Urothelium cell line (cell line): ENCODE measurements around the gene FAM120B.
"Not testable (repeated sequence)": the region's sequence is repeated elsewhere in the genome, so short reads cannot be mapped to it uniquely, and the experiment has no call there.

Experiments used
- DNase-seq: peaks from one replicate; pipeline ENCODE4 v3.0.0; 2011; ENCODE audit warnings: low spot score, mixed read lengths
- FAIRE-seq: peaks from 2 replicates; lab custom pipeline; 2011; peaks lifted over from hg19 to GRCh38; lab: Jason Lieb, UNC

Gene FAM120B, protein sequence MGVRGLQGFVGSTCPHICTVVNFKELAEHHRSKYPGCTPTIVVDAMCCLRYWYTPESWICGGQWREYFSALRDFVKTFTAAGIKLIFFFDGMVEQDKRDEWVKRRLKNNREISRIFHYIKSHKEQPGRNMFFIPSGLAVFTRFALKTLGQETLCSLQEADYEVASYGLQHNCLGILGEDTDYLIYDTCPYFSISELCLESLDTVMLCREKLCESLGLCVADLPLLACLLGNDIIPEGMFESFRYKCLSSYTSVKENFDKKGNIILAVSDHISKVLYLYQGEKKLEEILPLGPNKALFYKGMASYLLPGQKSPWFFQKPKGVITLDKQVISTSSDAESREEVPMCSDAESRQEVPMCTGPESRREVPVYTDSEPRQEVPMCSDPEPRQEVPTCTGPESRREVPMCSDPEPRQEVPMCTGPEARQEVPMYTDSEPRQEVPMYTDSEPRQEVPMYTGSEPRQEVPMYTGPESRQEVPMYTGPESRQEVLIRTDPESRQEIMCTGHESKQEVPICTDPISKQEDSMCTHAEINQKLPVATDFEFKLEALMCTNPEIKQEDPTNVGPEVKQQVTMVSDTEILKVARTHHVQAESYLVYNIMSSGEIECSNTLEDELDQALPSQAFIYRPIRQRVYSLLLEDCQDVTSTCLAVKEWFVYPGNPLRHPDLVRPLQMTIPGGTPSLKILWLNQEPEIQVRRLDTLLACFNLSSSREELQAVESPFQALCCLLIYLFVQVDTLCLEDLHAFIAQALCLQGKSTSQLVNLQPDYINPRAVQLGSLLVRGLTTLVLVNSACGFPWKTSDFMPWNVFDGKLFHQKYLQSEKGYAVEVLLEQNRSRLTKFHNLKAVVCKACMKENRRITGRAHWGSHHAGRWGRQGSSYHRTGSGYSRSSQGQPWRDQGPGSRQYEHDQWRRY

DNA sequence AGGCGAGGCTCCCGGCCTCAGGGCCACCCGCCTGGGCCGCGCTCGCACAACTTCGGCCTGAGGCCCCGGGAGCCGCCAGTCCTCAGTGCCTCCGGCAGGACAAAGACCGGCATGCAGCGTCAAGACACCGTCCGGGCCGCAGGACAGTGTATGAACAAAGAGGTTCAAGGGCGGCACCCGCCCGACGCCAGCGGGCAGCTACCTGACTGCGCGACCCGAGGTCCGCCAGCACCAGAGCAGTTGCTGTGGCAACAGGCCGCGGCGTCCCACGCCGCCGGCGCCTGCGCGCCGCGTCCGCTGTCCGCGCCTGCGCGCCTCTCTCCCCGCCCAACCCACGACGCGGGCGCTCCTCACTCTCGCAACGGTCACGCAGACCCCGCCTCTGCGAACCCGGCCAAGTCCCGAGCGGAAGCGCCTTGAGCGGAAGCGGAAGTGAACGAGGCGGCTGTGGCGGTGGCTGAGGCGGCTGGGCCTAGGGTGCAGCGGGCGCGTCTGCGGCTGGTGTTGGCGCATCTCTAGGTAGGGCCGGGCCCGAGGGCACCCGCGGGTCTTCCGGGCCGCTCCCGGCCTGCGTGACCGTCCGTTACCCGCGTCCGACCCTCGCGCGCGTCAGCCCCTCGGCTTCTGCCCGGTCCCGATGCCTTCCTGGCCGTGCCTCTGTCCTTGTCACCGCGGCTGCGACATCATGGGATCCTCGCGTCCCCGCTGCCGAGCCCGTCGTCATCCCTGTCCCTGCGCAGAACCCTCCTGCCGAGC is at the start of gene FAM120B:
FAM120B (plus strand) TSS at position 435 of the 756 bp plus-strand sequence. CDS start 10,633 bp downstream, outside the sequence.
- peak; percentile 97 for DNase-seq

DNA sequence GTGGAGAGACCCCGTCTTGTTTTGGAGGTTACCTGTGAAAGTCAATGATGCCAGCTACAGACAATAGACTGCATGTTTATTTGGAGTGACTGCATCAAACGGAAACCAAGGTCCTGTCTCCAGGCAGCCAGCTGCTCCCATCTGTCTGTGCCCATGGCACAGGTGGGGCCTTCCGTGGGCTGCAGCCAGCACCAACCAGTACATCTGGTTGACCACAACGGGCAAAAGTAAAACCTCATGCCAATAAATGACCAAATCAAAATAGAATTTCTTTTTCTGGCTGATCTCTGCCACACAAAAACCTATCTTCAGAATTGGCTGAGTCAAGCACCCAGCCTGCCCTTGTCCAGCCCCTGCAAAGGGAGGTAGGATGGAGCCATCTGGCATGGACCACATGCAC is 49.2 kb upstream of the FAM120B start:
- FAIRE-seq: no peak
- DNase-seq: no peak

More for the DNA sequence above, at the start of gene FAM120B:
- FAIRE-seq: peak; percentile 90

DNA sequence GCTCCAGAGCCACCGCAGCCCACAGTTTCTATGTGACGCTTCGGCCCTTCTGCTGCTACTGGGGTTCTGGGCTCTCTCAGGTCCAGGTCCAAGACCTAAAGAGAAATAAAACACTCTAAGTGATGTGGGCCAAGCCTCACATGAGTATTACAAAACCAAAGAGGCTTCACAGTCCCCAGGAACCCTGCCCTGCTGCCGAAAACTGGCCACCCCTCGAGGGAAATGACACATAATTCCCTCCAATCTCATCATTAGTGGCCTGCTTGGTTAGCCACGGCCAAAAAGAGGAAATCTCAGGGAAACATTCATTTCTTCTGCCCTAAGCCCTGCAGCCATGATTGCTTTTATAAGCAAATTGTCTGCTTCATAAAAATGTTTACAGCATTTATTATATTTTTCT is 48.2 kb upstream of the FAM120B start:
- no peak for DNase-seq
- no peak for FAIRE-seq

DNA sequence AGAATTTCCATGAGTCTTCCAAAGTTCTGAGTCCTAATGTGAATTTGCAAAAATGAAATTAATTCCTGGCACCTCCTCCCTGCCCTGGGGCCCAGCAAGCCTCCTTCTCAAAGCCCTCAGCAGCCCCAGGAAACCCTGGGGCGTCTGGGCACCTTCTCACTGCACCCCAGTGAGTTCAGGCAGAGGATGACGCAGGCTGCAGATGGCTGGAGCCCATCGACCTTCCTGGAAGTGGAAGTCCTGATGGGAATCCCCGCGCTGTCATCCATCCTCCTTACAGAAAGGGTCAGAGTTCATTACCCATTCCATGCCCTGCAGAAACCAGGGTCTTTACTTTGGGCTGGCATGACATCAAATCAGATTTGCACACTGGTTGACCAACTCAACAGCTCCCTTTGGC is 47.3 kb upstream of the FAM120B start:
- no peak for FAIRE-seq

DNA sequence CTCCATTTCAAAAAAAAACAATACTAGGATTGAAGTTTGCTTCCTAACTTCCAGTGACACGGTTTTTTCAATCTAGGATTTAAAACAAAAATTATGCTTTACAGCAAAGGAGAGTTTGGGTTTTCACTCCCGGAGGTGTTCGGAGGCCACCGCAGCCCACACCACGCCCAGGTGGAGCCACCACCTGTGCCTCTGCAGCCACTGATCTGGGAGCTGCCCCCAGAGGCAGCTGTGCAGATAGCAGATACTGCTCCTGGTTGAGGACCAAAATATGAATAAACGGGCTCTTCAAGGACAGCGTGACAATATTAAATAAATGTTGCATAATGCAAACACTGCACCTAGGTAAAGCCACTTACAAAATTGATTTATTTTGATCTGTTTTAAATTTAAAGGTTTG is 45.9 kb upstream of the FAM120B start:
- DNase-seq (peak; percentile 36), FAIRE-seq (no peak)

More for the DNA sequence above, 47.3 kb upstream of the FAM120B start:
- no peak for DNase-seq

DNA sequence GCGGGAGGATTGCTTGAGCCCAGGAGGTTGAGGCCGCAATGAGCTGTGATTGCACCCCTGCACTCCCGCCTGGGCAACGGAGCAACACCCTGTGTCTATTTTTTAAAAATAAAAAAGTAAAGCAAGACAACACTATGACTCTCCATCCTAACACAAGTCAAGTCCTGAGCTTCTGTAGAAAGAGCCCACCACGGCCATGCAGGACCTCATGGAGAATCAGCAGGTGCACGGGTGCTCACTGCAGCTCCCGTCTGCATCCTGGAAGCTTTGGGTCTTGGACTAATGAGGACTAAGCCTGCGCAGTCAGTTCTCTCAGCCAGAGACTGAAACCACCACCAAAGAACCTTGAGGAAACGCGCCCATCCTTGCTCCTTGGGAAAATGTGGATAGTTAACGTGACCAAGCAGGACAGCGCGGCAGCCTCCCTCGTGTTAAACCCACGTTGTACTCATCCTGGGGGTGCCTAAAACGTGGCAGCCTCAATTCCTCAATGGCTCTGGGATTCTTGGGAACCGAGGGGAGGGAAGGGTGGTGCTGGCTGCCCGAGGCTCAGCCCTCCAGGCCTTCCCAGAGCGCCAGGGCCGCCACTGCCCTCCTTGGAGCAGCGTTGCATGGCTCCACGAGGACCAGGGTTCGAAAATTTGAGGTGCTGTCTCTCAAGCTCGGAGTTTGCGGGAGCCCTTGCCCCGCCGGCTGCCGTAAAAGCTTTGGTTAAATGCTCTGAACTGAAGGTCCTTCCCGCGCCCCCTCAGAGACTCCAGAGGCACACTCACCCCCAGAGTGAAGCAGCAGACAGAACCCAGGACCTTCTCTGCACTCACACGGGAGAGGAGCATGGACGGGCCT is 44.7 kb upstream of the FAM120B start:
- DNase-seq: no peak
- no peak for FAIRE-seq

DNA sequence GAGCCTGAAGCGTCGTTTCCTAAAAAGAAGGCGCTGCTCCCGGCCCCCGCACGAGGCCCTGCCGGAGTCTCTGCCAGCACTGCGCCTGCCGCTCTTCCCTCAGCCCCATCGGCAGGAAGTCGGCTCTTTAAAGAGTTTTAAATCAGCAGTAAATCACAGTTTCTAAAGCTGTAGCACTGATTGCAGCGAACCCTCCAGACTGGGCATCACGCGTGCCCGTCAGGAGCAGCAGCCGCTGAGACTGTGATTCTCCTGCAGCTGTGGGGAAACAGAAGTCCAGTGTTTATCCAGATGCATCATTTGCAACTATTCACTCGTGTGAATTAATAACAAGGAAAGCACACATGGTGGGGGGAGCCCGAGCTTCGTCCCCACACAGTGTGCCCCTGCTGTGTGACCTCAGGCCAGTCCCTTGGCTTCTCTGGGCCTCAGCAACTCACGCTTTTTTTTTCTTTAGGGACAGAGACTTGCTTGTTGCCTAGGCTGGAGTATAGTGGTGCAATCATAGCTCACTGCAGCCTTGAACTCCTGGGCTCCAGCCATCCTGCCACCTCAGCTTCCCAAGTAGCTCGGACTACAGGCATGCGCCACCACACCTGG is 44.0 kb upstream of the FAM120B start:
- no peak for DNase-seq
- no peak for FAIRE-seq

DNA sequence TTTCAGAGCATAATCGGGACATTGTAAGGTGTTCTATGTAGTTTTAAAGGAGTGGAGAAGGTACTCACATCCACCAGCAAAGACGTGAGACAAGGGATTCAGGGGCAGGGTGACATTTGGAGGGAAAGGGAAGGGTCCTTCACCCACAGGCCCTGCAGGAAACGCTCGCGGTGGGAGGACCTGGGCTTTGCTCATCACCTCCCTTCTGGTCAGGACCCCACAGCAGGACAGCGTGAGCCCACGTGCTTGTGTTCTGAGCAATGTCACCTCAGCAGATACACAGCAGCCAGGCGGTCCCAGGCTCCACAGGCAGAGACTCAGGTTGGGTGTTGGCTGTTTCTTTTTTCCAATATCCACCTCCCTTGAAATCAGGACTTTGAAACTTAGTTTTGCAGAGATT is 43.1 kb upstream of the FAM120B start:
- DNase-seq: no peak
- FAIRE-seq: no peak

DNA sequence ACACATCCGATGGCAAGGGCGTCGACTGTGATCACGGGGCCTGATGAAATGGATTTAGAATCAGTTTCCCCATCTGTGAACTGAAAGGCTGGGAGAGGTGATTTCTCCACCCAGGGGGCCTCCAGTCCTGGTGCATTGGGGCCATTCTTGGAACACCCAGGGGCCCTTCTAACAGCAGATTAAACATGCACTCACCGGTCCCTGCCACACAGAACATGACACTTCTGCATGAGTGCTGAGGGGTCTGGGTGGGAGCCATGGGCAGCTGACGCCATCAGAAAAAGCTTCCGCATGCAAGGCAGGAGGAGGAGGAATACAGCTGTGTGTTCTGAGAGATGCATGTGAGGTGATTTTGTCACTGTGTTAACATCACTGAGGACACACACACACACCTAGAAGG is 42.5 kb upstream of the FAM120B start:
- FAIRE-seq: no peak
- DNase-seq: no peak

DNA sequence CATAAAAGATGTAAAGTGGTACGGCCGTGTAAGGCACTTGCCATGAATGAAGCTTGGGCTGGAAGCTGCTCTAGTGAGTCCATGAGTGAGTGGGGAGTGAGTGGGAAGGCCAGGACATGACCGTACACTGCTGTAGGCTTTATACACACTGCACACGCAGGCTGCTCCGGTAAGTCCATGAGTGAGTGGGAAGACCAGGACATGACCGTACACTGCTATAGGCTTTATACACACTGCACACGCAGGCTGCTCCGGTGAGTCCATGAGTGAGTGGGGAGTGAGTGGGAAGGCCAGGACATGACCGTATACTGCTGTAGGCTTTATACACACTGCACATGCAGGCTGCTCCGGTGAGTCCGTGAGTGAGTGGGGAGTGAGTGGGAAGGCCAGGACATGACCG is 41.9 kb upstream of the FAM120B start:
- peak; percentile 72 for FAIRE-seq
- DNase-seq: not testable (repeated sequence)

DNA sequence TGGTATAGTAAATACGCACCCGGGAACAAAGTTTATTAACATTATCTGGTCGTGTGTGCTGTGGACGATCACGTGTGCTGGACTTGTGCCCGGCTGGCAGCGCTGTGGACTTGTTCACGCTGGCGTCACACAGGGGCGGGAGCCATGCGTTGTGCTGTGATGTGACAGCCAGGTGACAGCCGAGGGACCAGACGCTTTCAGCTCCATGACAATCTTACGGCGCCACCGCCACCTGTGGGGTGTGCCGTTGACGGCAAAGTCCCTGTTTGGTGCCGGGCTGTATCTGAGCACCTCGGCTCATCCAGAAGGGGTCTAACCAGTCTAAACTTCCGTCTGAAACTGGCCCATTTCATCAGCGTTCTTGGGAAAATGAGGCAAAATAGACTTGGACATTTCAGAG is 40.9 kb upstream of the FAM120B start:
- no peak for DNase-seq
- FAIRE-seq: no peak

DNA sequence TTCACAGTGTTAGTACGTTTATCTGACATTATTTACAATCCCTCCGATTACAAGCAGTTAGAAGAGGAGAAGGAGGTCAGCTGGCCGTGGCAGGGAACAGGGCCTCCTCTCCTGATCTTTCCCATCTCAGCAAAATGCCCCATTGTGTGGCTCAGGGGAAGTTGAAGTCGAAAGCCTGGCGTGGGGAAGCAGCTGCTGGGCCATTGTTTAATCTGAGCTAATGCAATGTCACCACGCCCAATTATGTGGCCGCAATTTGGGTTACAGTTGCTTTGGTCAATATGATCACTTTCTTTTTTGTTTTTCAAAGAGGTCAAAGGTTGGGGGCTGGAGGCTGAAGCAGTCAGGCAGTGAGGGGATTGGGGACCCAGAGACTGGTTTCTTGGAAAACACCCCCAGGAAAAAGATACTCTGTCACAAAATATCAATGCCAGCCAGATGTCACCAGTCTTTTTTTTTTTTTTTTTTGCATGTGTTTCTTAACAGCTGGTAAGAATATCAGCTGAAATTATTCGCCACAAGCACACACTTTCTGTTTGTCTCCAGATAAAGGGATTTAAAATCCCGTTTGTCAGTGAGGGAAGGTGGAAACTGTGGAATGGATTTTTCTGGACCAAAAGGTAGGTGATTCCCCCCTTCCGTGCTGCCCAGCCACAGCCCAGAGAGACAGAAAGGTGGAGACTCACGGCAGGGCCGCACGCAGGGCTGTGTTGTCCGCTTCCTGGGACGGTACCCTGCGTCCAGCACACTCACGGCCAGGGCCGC is 40.3 kb upstream of the FAM120B start:
- FAIRE-seq (no peak), DNase-seq (no peak)

DNA sequence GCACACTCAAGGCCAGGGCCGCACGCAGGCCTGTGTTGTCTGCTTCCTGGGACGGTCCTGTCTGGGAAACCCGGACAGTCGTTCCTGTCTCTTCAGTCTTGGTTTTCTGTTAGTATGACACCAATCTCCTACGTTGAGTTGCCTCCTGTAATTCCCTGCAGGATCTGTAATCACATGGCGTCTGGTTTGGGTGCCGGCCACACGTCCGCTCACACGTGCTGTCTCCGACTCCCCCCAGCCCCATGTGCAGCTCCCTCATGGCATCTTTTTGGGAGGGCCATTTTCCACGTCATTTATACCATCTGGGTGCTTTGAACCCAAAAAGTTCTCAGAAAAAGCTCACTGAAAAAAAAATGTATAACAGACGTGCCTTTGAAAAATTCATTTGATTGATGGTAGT is 38.9 kb upstream of the FAM120B start:
- DNase-seq: no peak
- FAIRE-seq: no peak

DNA sequence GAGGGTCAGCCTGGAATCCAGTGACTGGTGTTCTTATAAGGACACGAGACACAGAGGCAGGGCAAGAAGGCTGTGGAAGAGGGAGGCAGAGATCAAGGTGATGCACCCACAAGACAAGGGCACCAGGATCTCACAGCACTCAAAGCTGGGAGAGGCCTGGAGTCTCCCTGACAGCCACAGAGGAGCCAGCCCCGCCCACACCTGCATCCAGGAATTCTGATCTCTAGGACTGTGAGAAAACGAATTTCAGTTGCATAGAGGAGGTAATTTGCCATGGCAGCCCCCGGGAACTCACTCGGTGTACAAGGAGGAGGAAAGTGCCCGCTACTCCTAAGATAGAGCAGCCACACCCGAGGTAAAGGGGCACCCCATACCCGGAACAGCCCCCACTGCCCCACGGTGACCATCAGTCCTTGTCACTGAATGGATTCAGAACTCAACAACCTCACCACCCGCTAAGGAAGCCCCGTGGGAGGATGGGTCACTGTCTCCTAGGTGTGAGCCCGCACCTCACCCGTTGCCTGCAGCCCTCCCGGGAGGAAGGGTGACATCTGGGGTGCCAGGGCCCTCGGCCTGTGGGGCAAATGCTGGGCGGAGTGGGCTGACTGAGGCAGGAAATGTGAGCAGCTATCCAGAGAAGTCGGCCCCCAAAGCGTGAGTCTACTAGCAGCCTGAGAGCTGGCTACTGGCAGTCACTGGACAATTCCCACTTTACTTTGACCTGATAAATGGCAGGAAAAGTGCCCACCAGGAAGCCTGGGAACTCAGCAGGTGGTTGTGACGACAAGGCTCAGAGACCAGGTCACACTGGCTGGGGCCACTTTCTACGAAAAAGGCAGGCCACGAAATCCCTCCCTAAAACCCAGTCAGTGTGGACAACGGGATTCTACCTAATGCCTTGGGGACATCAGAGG is 38.1 kb upstream of the FAM120B start:
- FAIRE-seq (no peak), DNase-seq (no peak)

DNA sequence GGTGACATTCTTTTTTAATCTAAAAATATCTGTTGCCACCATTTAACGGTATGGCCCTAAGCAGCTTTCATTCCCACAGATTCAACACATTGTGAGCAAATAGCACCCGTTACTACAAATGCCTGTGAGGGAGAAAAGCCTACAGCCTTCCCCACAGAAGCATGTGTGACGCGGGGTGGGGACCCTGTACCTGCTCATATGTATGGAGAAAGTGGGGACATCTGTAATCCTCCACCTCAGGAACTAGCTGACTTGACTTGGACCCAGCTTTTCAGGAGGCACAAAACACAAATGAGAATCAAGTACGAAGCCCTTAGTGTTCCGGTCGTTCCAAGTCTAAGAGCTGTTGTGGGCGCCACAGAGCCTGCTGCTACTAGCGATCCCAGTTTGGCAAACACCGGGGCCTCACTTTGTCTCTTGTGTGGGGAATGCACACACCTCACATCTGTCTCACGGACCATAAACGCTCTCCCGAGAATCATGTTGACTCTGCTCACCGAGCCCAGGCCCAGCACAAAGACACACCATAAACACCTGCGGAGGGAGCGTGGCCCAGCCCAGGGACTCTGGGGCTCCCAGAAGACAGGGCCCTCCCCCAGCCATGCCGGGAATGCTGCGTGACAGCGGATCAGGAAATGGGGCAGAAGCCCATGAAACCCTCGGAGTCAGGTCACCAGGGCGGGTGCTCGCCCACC is 37.3 kb upstream of the FAM120B start:
- DNase-seq (no peak), FAIRE-seq (no peak)

DNA sequence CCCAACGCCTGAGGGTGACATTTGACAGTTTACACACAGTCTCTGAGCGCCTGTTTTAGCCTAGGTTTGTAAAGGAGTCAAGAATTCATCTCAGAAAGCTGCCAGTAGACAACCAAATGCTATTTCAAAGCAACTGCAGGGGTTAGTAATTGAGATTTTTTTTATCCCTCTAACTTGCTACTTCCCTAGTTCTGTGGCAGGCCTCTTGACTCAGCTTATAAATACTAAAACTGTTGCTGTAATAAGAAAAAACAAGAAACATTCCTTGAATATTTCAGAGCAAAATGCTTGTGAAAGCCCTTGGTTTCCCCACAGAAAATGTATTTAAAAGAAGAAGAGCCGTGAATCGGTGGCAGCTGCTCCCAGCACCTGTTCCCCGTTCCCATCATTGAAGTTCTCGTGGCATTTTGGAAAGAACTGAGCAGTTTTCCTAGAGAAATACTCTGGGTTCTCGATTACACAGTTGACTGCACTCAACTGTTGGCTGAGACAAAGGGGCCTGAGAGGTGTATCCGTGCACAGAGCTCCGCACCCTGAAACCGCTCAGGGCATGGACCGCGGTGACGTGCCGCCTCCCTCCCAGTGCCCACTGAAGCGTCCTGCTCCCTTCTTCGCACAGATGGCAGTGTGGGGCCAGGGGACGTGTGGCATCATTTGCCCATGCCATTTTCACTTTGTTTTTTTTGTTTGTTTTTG is 36.6 kb upstream of the FAM120B start:
- no peak for FAIRE-seq
- DNase-seq: no peak
